A673 (cell line): ENCODE results near the gene CRBN. TPM values are rescaled to one million over a fixed set of nuclear protein-coding genes. Genes with fewer than 3 reads are reported as not detected.

Experiments
- BruUV-seq: library from RNA; stranded (reverse); fragments of 400-500 nt; replicated peaks from 2 replicates; lab custom pipeline; 2021; lab: Mats Ljungman, UMichigan
- CTCF ChIA-PET: fragments of 300-600 bp; sonication (Branson Sonifier 250); formaldehyde crosslinking; loops from one replicate; lab custom pipeline; 2022; ENCODE audit warnings: antibody characterized with exemption; lab: Charles Lee
- POLR2A ChIA-PET: fragments of 300-600 bp; sonication (Branson Sonifier 250); formaldehyde crosslinking; loops from one replicate; lab custom pipeline; 2022; ENCODE audit warnings: antibody characterized with exemption; ENCODE audit not compliant: low non-redundant PET; lab: Charles Lee
- DNase-seq: peaks from one replicate; pipeline ENCODE4 v3.0.0-alpha.2; 2015; ENCODE audit warnings: low spot score
- H3K27ac ChIP-seq: fragments of 200-600 bp; sonication (generic); 2 replicates; pipeline ENCODE4 v1.5.1; 2016; ENCODE audit warnings: mixed run types, low read depth, mild to moderate bottlenecking, mixed read lengths, antibody characterized with exemption, low read length; ENCODE audit not compliant: poor library complexity, severe bottlenecking
- H3K27me3 ChIP-seq: fragments of 200-600 bp; sonication (generic); replicated peaks from 2 replicates; pipeline ENCODE4 v1.6.1; 2017; ENCODE audit warnings: mixed run types, low read depth, mild to moderate bottlenecking, mixed read lengths, antibody characterized with exemption, low read length; ENCODE audit not compliant: insufficient read depth, poor library complexity
- H3K36me3 ChIP-seq: fragments of 200-600 bp; sonication (generic); 2 replicates; pipeline ENCODE4 v1.6.1; 2016; ENCODE audit warnings: mixed run types, mild to moderate bottlenecking, mixed read lengths, antibody characterized with exemption, low read length; ENCODE audit not compliant: insufficient read depth, poor library complexity, severe bottlenecking
- H3K4me1 ChIP-seq: fragments of 200-600 bp; sonication (generic); 2 replicates; pipeline ENCODE4 v1.6.1; 2017; ENCODE audit warnings: mixed run types, mild to moderate bottlenecking, mixed read lengths, antibody characterized with exemption, low read length; ENCODE audit not compliant: insufficient read depth, poor library complexity, severe bottlenecking
- H3K4me3 ChIP-seq: fragments of 200-600 bp; sonication (generic); 2 replicates; pipeline ENCODE4 v1.5.1; 2016; ENCODE audit warnings: low read depth, mixed run types, mild to moderate bottlenecking, mixed read lengths, low read length; ENCODE audit not compliant: poor library complexity, severe bottlenecking
- H3K9me3 ChIP-seq: fragments of 200-600 bp; sonication (generic); 2 replicates; pipeline ENCODE4 v1.6.1; 2016; ENCODE audit warnings: mixed run types, low read depth, mild to moderate bottlenecking, mixed read lengths, antibody characterized with exemption, low read length; ENCODE audit not compliant: poor library complexity, severe bottlenecking
- CTCF ChIP-seq: fragments of 300-800, 200-600 bp; sonication (generic); conservative IDR thresholded peaks from 2 replicates; pipeline ENCODE4 v1.5.1; 2017; ENCODE audit warnings: low read depth, mild to moderate bottlenecking, antibody characterized with exemption, low read length, moderate library complexity, mixed read lengths
- EZH2 ChIP-seq: fragments of 200-600 bp; sonication (generic); IDR thresholded peaks from 2 replicates; pipeline ENCODE4 v1.6.1; 2017; ENCODE audit warnings: borderline replicate concordance, low read depth, mild to moderate bottlenecking, mixed read lengths, antibody characterized with exemption, low read length; ENCODE audit not compliant: poor library complexity, severe bottlenecking
- intact Hi-C: fragments of 100-400 bp; cut with micrococcal nuclease; formaldehyde crosslinking; loops from one replicate; pipeline ENCODE4 v1.10.0; 2022; ENCODE audit not compliant: unreplicated experiment
- total RNA-seq: library from RNA; stranded (reverse); gene quantifications from 2 replicates; pipeline ENCODE4 v1.2.3, GENCODE V29; 2021

Gene CRBN
- total RNA-seq, 1 experiment from 2014 or later: 41.6 TPM

- Histone ChIP-seq H3K9me3 (no peaks in the 10 kb centered on the region), H3K27ac (no peak overlapping the region), H3K4me1 (no peaks in the 10 kb centered on the region), H3K27me3 (peaks cover 31% of the 10 kb centered on the region), H3K36me3 (no peaks in the 10 kb centered on the region), H3K4me3 (no peak overlapping the region)
- ChIA-PET POLR2A (no interaction called here), CTCF (no interaction called here)
- BruUV-seq: no TSS peak
- intact Hi-C loops: no loop called here
- DNase-seq: no peak
- TF ChIP-seq CTCF (no peak), EZH2 (no peak)
Observed at GRCh38 chr3:3192286-3192675, 12.8 kb upstream of the CRBN start.

- Histone ChIP-seq H3K36me3 (no peaks in the 10 kb centered on the region), H3K27ac (no peak overlapping the region), H3K4me1 (no peaks in the 10 kb centered on the region), H3K9me3 (no peaks in the 10 kb centered on the region), H3K4me3 (no peak overlapping the region), H3K27me3 (peaks cover 31% of the 10 kb centered on the region)
- intact Hi-C loops: no loop called here
- no TSS peak for BruUV-seq
- DNase-seq: no peak
- ChIA-PET CTCF (no interaction called here), POLR2A (no interaction called here)
- TF ChIP-seq EZH2 (no peak), CTCF (no peak)
Observed at GRCh38 chr3:3191675-3192285, 12.3 kb upstream of the CRBN start.

DNA sequence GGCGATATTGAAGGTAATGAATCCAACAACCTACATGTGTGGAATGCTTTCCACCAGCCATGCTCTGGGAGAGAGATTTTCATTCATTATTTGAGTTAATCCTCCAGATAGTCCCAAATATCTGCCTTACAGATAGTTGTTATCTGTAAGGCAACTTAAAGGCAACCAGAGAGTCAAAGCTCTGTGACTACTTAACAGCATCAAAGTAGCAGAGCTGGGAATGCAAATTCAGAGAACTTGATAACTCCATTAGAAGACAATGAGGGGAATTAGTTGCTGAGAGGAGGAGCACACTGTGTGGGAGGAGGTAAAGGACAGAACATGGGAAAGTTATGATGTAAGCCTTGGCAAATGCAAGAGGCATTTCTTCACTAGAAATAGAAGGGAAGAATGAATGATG, 10.5 kb upstream of the CRBN start:
- ChIA-PET CTCF (no interaction called here), POLR2A (no interaction called here)
- intact Hi-C loops: no loop called here
- Histone ChIP-seq H3K27me3 (peaks cover 31% of the 10 kb centered on the region), H3K9me3 (no peaks in the 10 kb centered on the region), H3K27ac (no peak overlapping the region), H3K4me1 (no peaks in the 10 kb centered on the region), H3K36me3 (no peaks in the 10 kb centered on the region), H3K4me3 (no peak overlapping the region)
- no TSS peak for BruUV-seq
- DNase-seq: no peak
- TF ChIP-seq EZH2 (no peak), CTCF (no peak)
